Lower leg skin (tissue), 4 donors: ENCODE data around the gene IGFN1. TPM values are rescaled to one million over a fixed set of nuclear protein-coding genes. Genes with fewer than 3 reads are reported as not detected.

Experiments used
- DNase-seq, 2 donors: peaks; one replicate each; pipeline ENCODE4 v3.0.0-alpha.2; 2019; ENCODE audit warnings: low spot score in 2 of 2
- H3K4me3 ChIP-seq: fragments of 200-600 bp; sonication (generic); 2 replicates; pipeline ENCODE4 v1.5.1; 2017; ENCODE audit warnings: mild to moderate bottlenecking, low read depth; ENCODE audit not compliant: poor library complexity, severe bottlenecking
- CTCF ChIP-seq, 3 donors: fragments of 450-650 bp; IDR thresholded peaks; one replicate each; pipeline ENCODE4 v1.5.1; 2016; ENCODE audit warnings: antibody characterized with exemption in 3 of 3, mild to moderate bottlenecking in 3 of 3, moderate library complexity in 2 of 3
- POLR2A ChIP-seq, 2 donors: fragments of 450-650 bp; IDR thresholded peaks; one replicate each; pipeline ENCODE4 v1.6.1; 2016 to 2017; ENCODE audit warnings: antibody characterized with exemption in 2 of 2, mild to moderate bottlenecking in 1 of 2, moderate library complexity in 1 of 2
- WGBS, 2 donors: methylation state at CpG; one replicate each; pipeline ENCODE4 v1.1.5; 2018; 5-methylcytosine and 5-hydroxymethylcytosine counted together
- intact Hi-C: fragments of 100-400 bp; cut with DNase I; formaldehyde crosslinking; loops from one replicate; pipeline ENCODE4 v1.15.0; 2023; ENCODE audit warnings: low total_unique reads
- total RNA-seq, 4 donors: library from RNA; depleted of rRNA; stranded (reverse); fragments of >200 nt; gene quantifications; one replicate each; pipeline ENCODE4 v1.1.0, GENCODE V29; 2016

Gene IGFN1
- total RNA-seq, 4 donors from 2014 or later: 0.32 TPM; not detected in 3

- H3K4me3 ChIP-seq: no peak overlapping the region
- intact Hi-C loops: no loop called here
- 82 to 85% methylated on average over 18 of the region's 18 CpGs for WGBS, 2 donors
- TF ChIP-seq POLR2A (IDR thresholded peaks at IDR 0.05): no peak
- no peak for TF ChIP-seq CTCF (IDR thresholded peaks at IDR 0.05)
- DNase-seq: peak in 1 of 2 donors; percentile 80
Measured at GRCh38 chr1:201143726-201144635, 46.6 kb upstream of the IGFN1 start.

- peak in 1 of 2 donors; percentile 58 for DNase-seq
- intact Hi-C loops: no loop called here
- WGBS, 2 donors: 85 to 90% methylated on average over 5 of the region's 5 CpGs
- H3K4me3 ChIP-seq: no peak overlapping the region
- no peak for TF ChIP-seq CTCF (IDR thresholded peaks at IDR 0.05)
- no peak for TF ChIP-seq POLR2A (IDR thresholded peaks at IDR 0.05)
Measured at GRCh38 chr1:201144701-201145100, 45.9 kb upstream of the IGFN1 start.

GRCh38 chr1:201145132-201145531 is 45.5 kb upstream of the IGFN1 start:
- TF ChIP-seq CTCF (IDR thresholded peaks at IDR 0.05) (no peak), POLR2A (IDR thresholded peaks at IDR 0.05) (no peak)
- DNase-seq: peak in 1 of 2 donors; percentile 75
- no peak overlapping the region for H3K4me3 ChIP-seq
- WGBS, 2 donors: 84 to 87% methylated on average over 3 of the region's 3 CpGs
- intact Hi-C loops: no loop called here

GRCh38 chr1:201145816-201146215 is 44.8 kb upstream of the IGFN1 start:
- TF ChIP-seq POLR2A (IDR thresholded peaks at IDR 0.05) (no peak), CTCF (IDR thresholded peaks at IDR 0.05) (no peak)
- WGBS, 2 donors: 94 to 96% methylated on average over 7 of the region's 7 CpGs
- intact Hi-C loops: no loop called here
- no peak overlapping the region for H3K4me3 ChIP-seq
- DNase-seq: peak in 1 of 2 donors; percentile 69

- 90 to 93% methylated on average over 16 to 17 of the region's 17 CpGs for WGBS, 2 donors
Measured at GRCh38 chr1:201146626-201147390, 43.8 kb upstream of the IGFN1 start.

More at GRCh38 chr1:201146626-201147390, 43.8 kb upstream of the IGFN1 start:
- H3K4me3 ChIP-seq: no peak overlapping the region
- intact Hi-C loops: no loop called here
- TF ChIP-seq CTCF (IDR thresholded peaks at IDR 0.05): no peak
- no peak for TF ChIP-seq POLR2A (IDR thresholded peaks at IDR 0.05)
- DNase-seq: peak in 1 of 2 donors; percentile 70
